HepG2 (cell line): Measurements from ENCODE around the gene RGS19. TPM values are rescaled to one million over a fixed set of nuclear protein-coding genes. Genes with fewer than 3 reads are reported as not detected.
A peak's percentile ranks its signal among the peaks of the same experiment; 100 is the strongest.

Source experiments
- CBX5 ChIP-seq: sonication (generic); formaldehyde crosslinking; IDR thresholded peaks from 2 replicates; pipeline ENCODE4 v1.4.0; 2020; ENCODE audit warnings: missing genetic modification reagents, borderline replicate concordance
- FOSL2 ChIP-seq: sonication (generic); formaldehyde crosslinking; IDR thresholded peaks from 2 replicates; pipeline ENCODE4 v1.4.0; 2020; ENCODE audit warnings: missing genetic modification reagents
- GTF2F1 ChIP-seq: fragments of 150-350 bp; IDR thresholded peaks from 2 replicates; pipeline ENCODE4 v1.6.1; 2014; ENCODE audit warnings: low read length
- NCOA1 ChIP-seq: sonication (generic); formaldehyde crosslinking; IDR thresholded peaks from 2 replicates; pipeline ENCODE4 v1.9.0; 2021; ENCODE audit warnings: missing genetic modification reagents
- RFX3 ChIP-seq: IDR thresholded peaks from 2 replicates; pipeline ENCODE4 v1.6.1; 2016; ENCODE audit warnings: missing biosample characterization, missing genetic modification reagents
- SKIL ChIP-seq: sonication (generic); formaldehyde crosslinking; IDR thresholded peaks from 2 replicates; pipeline ENCODE4 v1.8.0; 2022; ENCODE audit warnings: missing genetic modification reagents, mild to moderate bottlenecking, moderate library complexity, borderline replicate concordance
- SMAD1 ChIP-seq: sonication (generic); formaldehyde crosslinking; IDR thresholded peaks from 2 replicates; pipeline ENCODE4 v1.4.0; 2020; ENCODE audit warnings: missing genetic modification reagents, low read depth, mild to moderate bottlenecking, borderline replicate concordance
- SNAPC2 ChIP-seq: sonication (generic); formaldehyde crosslinking; IDR thresholded peaks from 2 replicates; pipeline ENCODE4 v1.8.1; 2022; ENCODE audit warnings: mild to moderate bottlenecking, missing genetic modification reagents
- TARDBP ChIP-seq: sonication (generic); formaldehyde crosslinking; IDR thresholded peaks from 2 replicates; pipeline ENCODE4 v1.8.0; 2022; ENCODE audit warnings: mild to moderate bottlenecking, missing genetic modification reagents
- THYN1 ChIP-seq: sonication (generic); formaldehyde crosslinking; IDR thresholded peaks from 2 replicates; pipeline ENCODE4 v1.8.1; 2023; ENCODE audit warnings: low read depth, mild to moderate bottlenecking, moderate library complexity, missing genetic modification reagents, borderline replicate concordance
- TRIM22 ChIP-seq: fragments of 450-650 bp; IDR thresholded peaks from 2 replicates; pipeline ENCODE4 v1.6.1; 2017
- ZGPAT ChIP-seq: IDR thresholded peaks from 2 replicates; pipeline ENCODE4 v1.6.1; 2016; ENCODE audit warnings: mild to moderate bottlenecking
- ZNF512 ChIP-seq: sonication (generic); formaldehyde crosslinking; IDR thresholded peaks from 2 replicates; pipeline ENCODE4 v1.4.0; 2020; ENCODE audit warnings: mild to moderate bottlenecking, missing genetic modification reagents
- ZNF609 ChIP-seq: sonication (generic); formaldehyde crosslinking; IDR thresholded peaks from 2 replicates; pipeline ENCODE4 v1.4.0; 2020; ENCODE audit warnings: mild to moderate bottlenecking, missing genetic modification reagents, borderline replicate concordance
- ZNF703 ChIP-seq: sonication (generic); formaldehyde crosslinking; IDR thresholded peaks from 2 replicates; pipeline ENCODE4 v1.5.1; 2020; ENCODE audit warnings: missing genetic modification reagents, mild to moderate bottlenecking, moderate library complexity, borderline replicate concordance
- ZNF761 ChIP-seq: sonication (generic); formaldehyde crosslinking; conservative IDR thresholded peaks from 2 replicates; pipeline ENCODE4 v1.4.0; 2020; ENCODE audit warnings: mild to moderate bottlenecking, missing genetic modification reagents
- ZNF792 ChIP-seq: IDR thresholded peaks from 2 replicates; pipeline ENCODE4 v1.6.1; 2016
- ZSCAN25 ChIP-seq: sonication (generic); formaldehyde crosslinking; IDR thresholded peaks from 2 replicates; pipeline ENCODE4 v1.8.0; 2022; ENCODE audit warnings: mild to moderate bottlenecking, missing genetic modification reagents
- polyA plus RNA-seq, 8 experiments: library from polyadenylated mRNA; depleted of rRNA in 3 of 8; stranded (reverse) in 7 of 8; unstranded in 1 of 8; fragments of >200 nt; fragmentation: Illumina TruSeq in 4 of 8; extraction: Trizol in 4 of 8; gene quantifications; 2 replicates each; pipeline versions ENCODE4 v1.2.1 to v1.2.3, GENCODE V29; 2011 to 2016; ENCODE audit warnings: low read depth in 4 of 8, missing spikeins in 1 of 8, mixed read lengths in 1 of 8; ENCODE audit not compliant: insufficient read depth in 1 of 8
- total RNA-seq, 5 experiments: library from RNA; depleted of rRNA; stranded (reverse); fragments of >200 nt; fragmentation: Illumina TruSeq; extraction: Trizol; gene quantifications; 2 replicates each; pipeline ENCODE4 v1.2.3, GENCODE V29; 2016; ENCODE audit warnings: low read depth in 1 of 5

The RGS19 gene
- total and polyA plus RNA-seq, 2 of the 13 experiments (the other 11 are each of a cell fraction or from before 2014, with no cell fraction given), result 10.7 to 11.9 TPM

- TF ChIP-seq TRIM22, result no peak
- TF ChIP-seq ZNF609, result no peak; the same call in 1 of the 2 replicates
- no peak for TF ChIP-seq NCOA1 (CRISPR knock-in tag)
- TF ChIP-seq SKIL (CRISPR knock-in tag), result 0 out of 2 replicates have a peak, but pooled peaks have one; percentile 0
- peak; percentile 79; the same call in 1 of the 2 replicates for TF ChIP-seq ZNF761 (CRISPR knock-in tag)
- TF ChIP-seq ZGPAT (CRISPR knock-in tag), result peak; percentile 80; the same call in 1 of the 2 replicates
- no peak for TF ChIP-seq GTF2F1
- TF ChIP-seq ZSCAN25, result no peak
- no peak for TF ChIP-seq SNAPC2
- TF ChIP-seq ZNF703 (CRISPR knock-in tag), result peak; percentile 87
- TF ChIP-seq ZNF512 (CRISPR knock-in tag), result no peak
- TF ChIP-seq CBX5 (CRISPR knock-in tag), result no peak
- peak; percentile 97; the same call in 1 of the 2 replicates for TF ChIP-seq SMAD1 (CRISPR knock-in tag)
- peak; percentile 78 for TF ChIP-seq ZNF792 (CRISPR knock-in tag)
- TF ChIP-seq FOSL2 (CRISPR knock-in tag), result no peak; the same call in 1 of the 2 replicates
- no peak for TF ChIP-seq TARDBP
- TF ChIP-seq THYN1 (CRISPR knock-in tag), result no peak
- TF ChIP-seq RFX3 (CRISPR knock-in tag), result no peak
Measured at GRCh38 chr20:64042054-64042781, 37.1 kb downstream of the RGS19 start (continued).
